Liver (tissue), 9 donors: ENCODE data around the gene TAB3. TPM values are rescaled to one million over a fixed set of nuclear protein-coding genes. Genes with fewer than 3 reads are reported as not detected.

Source experiments
- DNase-seq: peaks from one replicate; pipeline ENCODE4 v3.0.0-alpha.2; 2017; ENCODE audit warnings: low spot score
- H3K27ac ChIP-seq, 2 donors: one replicate each; pipeline ENCODE4 v1.7.0; 2013; ENCODE audit warnings: inconsistent platforms in 2 of 2, low read length in 2 of 2, control low read depth in 1 of 2, low read depth in 1 of 2, mild to moderate bottlenecking in 1 of 2
- H3K27me3 ChIP-seq, 4 donors: one replicate each; pipeline versions ENCODE4 v1.6.1 to v1.7.0; 2013; ENCODE audit warnings: low read length in 3 of 4, inconsistent platforms in 1 of 4, mild to moderate bottlenecking in 1 of 4, moderate library complexity in 1 of 4; ENCODE audit not compliant: control insufficient read depth in 4 of 4, insufficient read depth in 4 of 4
- H3K36me3 ChIP-seq, 4 donors: one replicate each; pipeline versions ENCODE4 v1.6.1 to v1.7.0; 2013; ENCODE audit warnings: low read length in 3 of 4, mild to moderate bottlenecking in 3 of 4, low read depth in 1 of 4, moderate library complexity in 1 of 4; ENCODE audit not compliant: control insufficient read depth in 4 of 4, insufficient read depth in 3 of 4
- H3K4me1 ChIP-seq, 4 donors: one replicate each; pipeline versions ENCODE4 v1.6.1 to v1.7.0; 2013; ENCODE audit warnings: low read length in 3 of 4, mild to moderate bottlenecking in 3 of 4, moderate library complexity in 1 of 4; ENCODE audit not compliant: control insufficient read depth in 4 of 4, insufficient read depth in 4 of 4
- H3K4me3 ChIP-seq, 3 donors: one replicate each; pipeline versions ENCODE4 v1.6.1 to v1.7.0; 2013; ENCODE audit warnings: low read length in 3 of 3, control low read depth in 1 of 3, low read depth in 1 of 3, mild to moderate bottlenecking in 1 of 3
- H3K9ac ChIP-seq, 2 donors: one replicate each; pipeline ENCODE4 v1.7.0; 2013; ENCODE audit warnings: low read length in 2 of 2, mild to moderate bottlenecking in 2 of 2, moderate library complexity in 2 of 2, control low read depth in 1 of 2, low read depth in 1 of 2
- H3K9me3 ChIP-seq, 4 donors: one replicate each; pipeline versions ENCODE4 v1.6.1 to v1.7.0; 2013; ENCODE audit warnings: low read length in 3 of 4; ENCODE audit not compliant: control insufficient read depth in 4 of 4
- ATF3 ChIP-seq: IDR thresholded peaks from 2 replicates; pipeline ENCODE4 v1.6.1; 2016; ENCODE audit warnings: antibody characterized with exemption
- CTCF ChIP-seq: fragments of 150-350 bp; IDR thresholded peaks from 2 replicates; pipeline ENCODE4 v1.5.1; 2017; ENCODE audit warnings: improper control_type of control experiment, low read depth, low read length; ENCODE audit not compliant: missing input control
- EGR1 ChIP-seq, 2 donors: IDR thresholded peaks; 2 replicates each; pipeline ENCODE4 v1.6.1; 2016 to 2018; ENCODE audit warnings: antibody characterized with exemption in 2 of 2, low read depth in 2 of 2
- FOXA1 ChIP-seq: IDR thresholded peaks from 2 replicates; pipeline ENCODE4 v1.6.1; 2016; ENCODE audit warnings: antibody characterized with exemption
- FOXA2 ChIP-seq: IDR thresholded peaks from 2 replicates; pipeline ENCODE4 v1.6.1; 2016; ENCODE audit warnings: antibody characterized with exemption
- GABPA ChIP-seq, 2 donors: IDR thresholded peaks in 1 of 2; conservative IDR thresholded peaks in 1 of 2; 2 replicates each; pipeline ENCODE4 v1.6.1; 2016; ENCODE audit warnings: antibody characterized with exemption in 2 of 2, mild to moderate bottlenecking in 1 of 2, moderate library complexity in 1 of 2
- HNF4A ChIP-seq, 2 donors: conservative IDR thresholded peaks; 2 replicates each; pipeline ENCODE4 v1.6.1; 2016; ENCODE audit warnings: antibody characterized with exemption in 2 of 2, mild to moderate bottlenecking in 2 of 2
- HNF4G ChIP-seq: IDR thresholded peaks from 2 replicates; pipeline ENCODE4 v1.6.1; 2016; ENCODE audit warnings: antibody characterized with exemption
- JUND ChIP-seq, 2 donors: IDR thresholded peaks; 2 replicates each; pipeline ENCODE4 v1.6.1; 2016; ENCODE audit warnings: antibody characterized with exemption in 2 of 2
- MAX ChIP-seq: IDR thresholded peaks from 2 replicates; pipeline ENCODE4 v1.6.1; 2016; ENCODE audit warnings: antibody characterized with exemption
- NR2F2 ChIP-seq: IDR thresholded peaks from 2 replicates; pipeline ENCODE4 v1.6.1; 2016; ENCODE audit warnings: antibody characterized with exemption
- RXRA ChIP-seq, 2 donors: IDR thresholded peaks; 2 replicates each; pipeline ENCODE4 v1.6.1; 2017 to 2018; ENCODE audit warnings: antibody characterized with exemption in 2 of 2, mild to moderate bottlenecking in 1 of 2
- SP1 ChIP-seq: IDR thresholded peaks from 2 replicates; pipeline ENCODE4 v1.6.1; 2018; ENCODE audit warnings: antibody characterized with exemption, mild to moderate bottlenecking
- TAF1 ChIP-seq: conservative IDR thresholded peaks from 2 replicates; pipeline ENCODE4 v1.6.1; 2016; ENCODE audit warnings: antibody characterized with exemption, mild to moderate bottlenecking
- YY1 ChIP-seq: IDR thresholded peaks from 2 replicates; pipeline ENCODE4 v1.6.1; 2016; ENCODE audit warnings: antibody characterized with exemption, mild to moderate bottlenecking
- ZBTB33 ChIP-seq: IDR thresholded peaks from 2 replicates; pipeline ENCODE4 v1.6.1; 2016; ENCODE audit warnings: antibody characterized with exemption
- WGBS: extraction: QIAGEN DNeasy Blood & Tissue Kit; methylation state at CpG from one replicate; pipeline ENCODE4 v1.1.7; 2013; 5-methylcytosine and 5-hydroxymethylcytosine counted together
- polyA plus RNA-seq, 2 donors: library from polyadenylated mRNA; stranded (reverse) in 1 of 2; unstranded in 1 of 2; fragments of 200-250 nt in 1 of 2; fragments of >200 nt in 1 of 2; fragmentation: Nextera tagmentation in 1 of 2; extraction: Ambion mirVana in 1 of 2; gene quantifications; one replicate each; pipeline versions ENCODE4 v1.2.1 to v1.2.3, GENCODE V29; 2013 to 2015
- total RNA-seq, 2 donors: library from RNA; depleted of rRNA; stranded (reverse); fragments of >200 nt; gene quantifications; one replicate each; pipeline ENCODE4 v1.2.3, GENCODE V29; 2014
- TF ChIP-seq, protein P1 (sequence below): IDR thresholded peaks from 2 replicates; pipeline ENCODE4 v1.6.1; 2016; ENCODE audit warnings: antibody characterized with exemption, mild to moderate bottlenecking
- donor health status: healthy.
- donor health status: healthy.
- donor health status: healthy.
- donor health status: healthy.
- donor health status: healthy.

The TAB3 gene
- total and polyA plus RNA-seq, 4 donors = 10.0 to 32.2 (median 17.4) TPM

- H3K4me3 ChIP-seq = no peak overlapping the region
- no peak for DNase-seq
- H3K27me3 ChIP-seq = no peaks in the 10 kb centered on the region
- 70% methylated on average over 7 of the region's 7 CpGs for WGBS
- H3K36me3 ChIP-seq = no peaks in the 10 kb centered on the region
- TF ChIP-seq, protein P1, sequence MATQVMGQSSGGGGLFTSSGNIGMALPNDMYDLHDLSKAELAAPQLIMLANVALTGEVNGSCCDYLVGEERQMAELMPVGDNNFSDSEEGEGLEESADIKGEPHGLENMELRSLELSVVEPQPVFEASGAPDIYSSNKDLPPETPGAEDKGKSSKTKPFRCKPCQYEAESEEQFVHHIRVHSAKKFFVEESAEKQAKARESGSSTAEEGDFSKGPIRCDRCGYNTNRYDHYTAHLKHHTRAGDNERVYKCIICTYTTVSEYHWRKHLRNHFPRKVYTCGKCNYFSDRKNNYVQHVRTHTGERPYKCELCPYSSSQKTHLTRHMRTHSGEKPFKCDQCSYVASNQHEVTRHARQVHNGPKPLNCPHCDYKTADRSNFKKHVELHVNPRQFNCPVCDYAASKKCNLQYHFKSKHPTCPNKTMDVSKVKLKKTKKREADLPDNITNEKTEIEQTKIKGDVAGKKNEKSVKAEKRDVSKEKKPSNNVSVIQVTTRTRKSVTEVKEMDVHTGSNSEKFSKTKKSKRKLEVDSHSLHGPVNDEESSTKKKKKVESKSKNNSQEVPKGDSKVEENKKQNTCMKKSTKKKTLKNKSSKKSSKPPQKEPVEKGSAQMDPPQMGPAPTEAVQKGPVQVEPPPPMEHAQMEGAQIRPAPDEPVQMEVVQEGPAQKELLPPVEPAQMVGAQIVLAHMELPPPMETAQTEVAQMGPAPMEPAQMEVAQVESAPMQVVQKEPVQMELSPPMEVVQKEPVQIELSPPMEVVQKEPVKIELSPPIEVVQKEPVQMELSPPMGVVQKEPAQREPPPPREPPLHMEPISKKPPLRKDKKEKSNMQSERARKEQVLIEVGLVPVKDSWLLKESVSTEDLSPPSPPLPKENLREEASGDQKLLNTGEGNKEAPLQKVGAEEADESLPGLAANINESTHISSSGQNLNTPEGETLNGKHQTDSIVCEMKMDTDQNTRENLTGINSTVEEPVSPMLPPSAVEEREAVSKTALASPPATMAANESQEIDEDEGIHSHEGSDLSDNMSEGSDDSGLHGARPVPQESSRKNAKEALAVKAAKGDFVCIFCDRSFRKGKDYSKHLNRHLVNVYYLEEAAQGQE = no peak
- TF ChIP-seq HNF4G = no peak
- TF ChIP-seq JUND (IDR thresholded peaks at IDR 0.05) = no peak
- TF ChIP-seq MAX = no peak
- TF ChIP-seq NR2F2 = no peak
- no peak for TF ChIP-seq FOXA2
- TF ChIP-seq TAF1 = no peak
- TF ChIP-seq ZBTB33 = no peak
- TF ChIP-seq CTCF = no peak
- TF ChIP-seq GABPA (IDR thresholded peaks at IDR 0.05 in 1 of 2, conservative IDR thresholded peaks at IDR 0.05 in 1 of 2) = no peak
- TF ChIP-seq ATF3 = no peak
- no peak for TF ChIP-seq SP1
- H3K27ac ChIP-seq = no peak overlapping the region
- H3K9me3 ChIP-seq = no peaks in the 10 kb centered on the region
- H3K4me1 ChIP-seq = no peaks in the 10 kb centered on the region
- no peak overlapping the region for H3K9ac ChIP-seq
Measured at GRCh38 chrX:30910124-30910860, 21.2 kb upstream of the TAB3 start.

GRCh38 chrX:30906726-30907125 lies 17.7 kb upstream of the TAB3 start:
- TF ChIP-seq CTCF = no peak
- TF ChIP-seq RXRA (IDR thresholded peaks at IDR 0.05) = no peak
- no peak for TF ChIP-seq TAF1
- no peak for TF ChIP-seq EGR1 (IDR thresholded peaks at IDR 0.05; ENCODE audit: low read depth in 2 of 2)
- no peak for TF ChIP-seq GABPA (IDR thresholded peaks at IDR 0.05 in 1 of 2, conservative IDR thresholded peaks at IDR 0.05 in 1 of 2)
- TF ChIP-seq ATF3 = no peak
- no peak for TF ChIP-seq HNF4A (conservative IDR thresholded peaks at IDR 0.05)
- TF ChIP-seq ZBTB33 = no peak
- TF ChIP-seq SP1 = no peak
- no peak for TF ChIP-seq HNF4G
- no peak for TF ChIP-seq YY1
- TF ChIP-seq MAX = no peak
- TF ChIP-seq FOXA1 = no peak
- no peak for TF ChIP-seq NR2F2
- H3K36me3 ChIP-seq = no peaks in the 10 kb centered on the region
- no peak overlapping the region for H3K4me3 ChIP-seq
- no peak overlapping the region for H3K9ac ChIP-seq
- H3K27ac ChIP-seq = no peak overlapping the region
- H3K27me3 ChIP-seq = no peaks in the 10 kb centered on the region
- no peaks in the 10 kb centered on the region for H3K9me3 ChIP-seq
- H3K4me1 ChIP-seq = no peaks in the 10 kb centered on the region
- no peak for DNase-seq
- WGBS = 97% methylated on average over 1 of the region's 1 CpG
